GM19455 (cell line): ENCODE measurements around the gene TXNL4A.
"Not testable (repeated sequence)": the region's sequence is repeated elsewhere in the genome, so short reads cannot be mapped to it uniquely, and the experiment has no call there.

Source experiments
- ATAC-seq: cut with Tn5 transposase; IDR thresholded peaks from one replicate; pipeline ENCODE4 v1.9.1; 2021; ENCODE audit not compliant: unreplicated experiment

TXNL4A gene

GRCh38 chr18:80000877-80001276 is 12.5 kb upstream of the TXNL4A start:
- ATAC-seq: no peak

- ATAC-seq: not testable (repeated sequence)
These were observed 11.3 kb upstream of the TXNL4A start for GRCh38 chr18:79999701-80000100.

GRCh38 chr18:79991494-79991893 is 3.1 kb upstream of the TXNL4A start:
- ATAC-seq: no peak

- ATAC-seq: no peak
These were observed 783 bp upstream of the TXNL4A start for GRCh38 chr18:79989195-79989497.

GRCh38 chr18:79988071-79988450 is 302 bp downstream of the TXNL4A start:
- ATAC-seq: peak; percentile 76

GRCh38 chr18:79987566-79987965 is 797 bp downstream of the TXNL4A start:
- no peak for ATAC-seq

- no peak for ATAC-seq
These were observed 1.6 kb downstream of the TXNL4A start for GRCh38 chr18:79986726-79987125.

- ATAC-seq: no peak
These were observed 3.2 kb downstream of the TXNL4A start for GRCh38 chr18:79985172-79985571.

- ATAC-seq: no peak
These were observed 4.6 kb downstream of the TXNL4A start for GRCh38 chr18:79983793-79984192.

- no peak for ATAC-seq
These were observed 5.1 kb downstream of the TXNL4A start for GRCh38 chr18:79983253-79983652.

GRCh38 chr18:79982736-79983135 is 5.6 kb downstream of the TXNL4A start:
- no peak for ATAC-seq

- ATAC-seq: no peak
These were observed 7.8 kb downstream of the TXNL4A start for GRCh38 chr18:79980585-79980984.

GRCh38 chr18:79979843-79980242 is 8.5 kb downstream of the TXNL4A start:
- no peak for ATAC-seq

GRCh38 chr18:79975985-79976680 is 12.2 kb downstream of the TXNL4A start:
- no peak for ATAC-seq

- no peak for ATAC-seq
These were observed 13.3 kb downstream of the TXNL4A start for GRCh38 chr18:79975043-79975442.

GRCh38 chr18:79974025-79974654 is 14.2 kb downstream of the TXNL4A start:
- ATAC-seq: no peak

GRCh38 chr18:79973517-79973916 is 14.8 kb downstream of the TXNL4A start:
- no peak for ATAC-seq

GRCh38 chr18:79972720-79973119 is 15.6 kb downstream of the TXNL4A start:
- no peak for ATAC-seq

GRCh38 chr18:79971986-79972385 is 16.4 kb downstream of the TXNL4A start:
- ATAC-seq: no peak

GRCh38 chr18:79971211-79971952 is 17.0 kb downstream of the TXNL4A start:
- no peak for ATAC-seq

GRCh38 chr18:79970419-79971133 is 17.8 kb downstream of the TXNL4A start:
- ATAC-seq: no peak
